Gastrocnemius medialis (tissue), 4 donors: ENCODE results near the gene RBM33.

Source experiments
- POLR2A ChIP-seq, 2 donors: fragments of 450-650 bp; IDR thresholded peaks; one replicate each; pipeline ENCODE4 v1.6.1; 2017; ENCODE audit warnings: antibody characterized with exemption in 2 of 2, mild to moderate bottlenecking in 2 of 2, moderate library complexity in 2 of 2
- TF ChIP-seq, protein P1 (sequence below), 5 experiments: fragments of 450-650 bp in 3 of 5; fragments of 200-600 bp in 2 of 5; sonication (generic) in 2 of 5; IDR thresholded peaks in 4 of 5; conservative IDR thresholded peaks in 1 of 5; 1 replicate in 4 of 5; 2 replicates in 1 of 5; pipeline ENCODE4 v1.5.1; 2016 to 2019; ENCODE audit warnings: antibody characterized with exemption in 5 of 5, mild to moderate bottlenecking in 3 of 5, moderate library complexity in 3 of 5

GRCh38 chr7:155747209-155747608, 102.7 kb downstream of the RBM33 start:
- TF ChIP-seq, protein P1, sequence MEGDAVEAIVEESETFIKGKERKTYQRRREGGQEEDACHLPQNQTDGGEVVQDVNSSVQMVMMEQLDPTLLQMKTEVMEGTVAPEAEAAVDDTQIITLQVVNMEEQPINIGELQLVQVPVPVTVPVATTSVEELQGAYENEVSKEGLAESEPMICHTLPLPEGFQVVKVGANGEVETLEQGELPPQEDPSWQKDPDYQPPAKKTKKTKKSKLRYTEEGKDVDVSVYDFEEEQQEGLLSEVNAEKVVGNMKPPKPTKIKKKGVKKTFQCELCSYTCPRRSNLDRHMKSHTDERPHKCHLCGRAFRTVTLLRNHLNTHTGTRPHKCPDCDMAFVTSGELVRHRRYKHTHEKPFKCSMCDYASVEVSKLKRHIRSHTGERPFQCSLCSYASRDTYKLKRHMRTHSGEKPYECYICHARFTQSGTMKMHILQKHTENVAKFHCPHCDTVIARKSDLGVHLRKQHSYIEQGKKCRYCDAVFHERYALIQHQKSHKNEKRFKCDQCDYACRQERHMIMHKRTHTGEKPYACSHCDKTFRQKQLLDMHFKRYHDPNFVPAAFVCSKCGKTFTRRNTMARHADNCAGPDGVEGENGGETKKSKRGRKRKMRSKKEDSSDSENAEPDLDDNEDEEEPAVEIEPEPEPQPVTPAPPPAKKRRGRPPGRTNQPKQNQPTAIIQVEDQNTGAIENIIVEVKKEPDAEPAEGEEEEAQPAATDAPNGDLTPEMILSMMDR (IDR thresholded peaks at IDR 0.05 in 4 of 5, conservative IDR thresholded peaks at IDR 0.05 in 1 of 5), result no peak
- no peak for TF ChIP-seq POLR2A (IDR thresholded peaks at IDR 0.05)
